ENCODE results near the gene CCT6B.
"Not testable (repeated sequence)": the region's sequence is repeated elsewhere in the genome, so short reads cannot be mapped to it uniquely, and the experiment has no call there.

Gene CCT6B

GRCh38 chr17:34958438-34958837 is 2.8 kb downstream of the CCT6B start:
- Histone ChIP-seq H3K4me3 (ENCODE audit: insufficient read depth, low read length, poor library complexity, severe bottlenecking) (no peak overlapping the region), H3K79me2 (ENCODE audit: insufficient read depth, low read length) (peaks cover 19% of the 10 kb centered on the region), H3K9me3 (ENCODE audit: insufficient read depth, low read length) (no peaks in the 10 kb centered on the region), H3K9ac (ENCODE audit: low read length) (no peak overlapping the region), H3K9me2 (replicated peaks; ENCODE audit: insufficient read depth, low read length) (no peaks in the 10 kb centered on the region), H3K27ac (ENCODE audit: low read depth, low read length) (no peak overlapping the region), H3K4me2 (ENCODE audit: low read depth, low read length, poor library complexity, severe bottlenecking) (no peak overlapping the region), H2AFZ (ENCODE audit: low read depth, low read length, severe bottlenecking) (no peak overlapping the region), H3K36me3 (ENCODE audit: low read length) (peaks cover 3% of the 10 kb centered on the region; the same call in 1 of the 2 replicates), H3K27me3 (ENCODE audit: low read length) (no peaks in the 10 kb centered on the region), H3F3A (ENCODE audit: insufficient read depth) (no peaks in the 10 kb centered on the region), H4K20me1 (ENCODE audit: low read depth, low read length) (no peaks in the 10 kb centered on the region)
- TF ChIP-seq, protein P1, sequence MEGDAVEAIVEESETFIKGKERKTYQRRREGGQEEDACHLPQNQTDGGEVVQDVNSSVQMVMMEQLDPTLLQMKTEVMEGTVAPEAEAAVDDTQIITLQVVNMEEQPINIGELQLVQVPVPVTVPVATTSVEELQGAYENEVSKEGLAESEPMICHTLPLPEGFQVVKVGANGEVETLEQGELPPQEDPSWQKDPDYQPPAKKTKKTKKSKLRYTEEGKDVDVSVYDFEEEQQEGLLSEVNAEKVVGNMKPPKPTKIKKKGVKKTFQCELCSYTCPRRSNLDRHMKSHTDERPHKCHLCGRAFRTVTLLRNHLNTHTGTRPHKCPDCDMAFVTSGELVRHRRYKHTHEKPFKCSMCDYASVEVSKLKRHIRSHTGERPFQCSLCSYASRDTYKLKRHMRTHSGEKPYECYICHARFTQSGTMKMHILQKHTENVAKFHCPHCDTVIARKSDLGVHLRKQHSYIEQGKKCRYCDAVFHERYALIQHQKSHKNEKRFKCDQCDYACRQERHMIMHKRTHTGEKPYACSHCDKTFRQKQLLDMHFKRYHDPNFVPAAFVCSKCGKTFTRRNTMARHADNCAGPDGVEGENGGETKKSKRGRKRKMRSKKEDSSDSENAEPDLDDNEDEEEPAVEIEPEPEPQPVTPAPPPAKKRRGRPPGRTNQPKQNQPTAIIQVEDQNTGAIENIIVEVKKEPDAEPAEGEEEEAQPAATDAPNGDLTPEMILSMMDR (IDR thresholded peaks at IDR 0.05; ENCODE audit: insufficient read depth, low read length, poor library complexity, severe bottlenecking) = no peak
- TF ChIP-seq EZH2phosphoT487 (conservative IDR thresholded peaks at IDR 0.05; ENCODE audit: low read length) = no peak

DNA sequence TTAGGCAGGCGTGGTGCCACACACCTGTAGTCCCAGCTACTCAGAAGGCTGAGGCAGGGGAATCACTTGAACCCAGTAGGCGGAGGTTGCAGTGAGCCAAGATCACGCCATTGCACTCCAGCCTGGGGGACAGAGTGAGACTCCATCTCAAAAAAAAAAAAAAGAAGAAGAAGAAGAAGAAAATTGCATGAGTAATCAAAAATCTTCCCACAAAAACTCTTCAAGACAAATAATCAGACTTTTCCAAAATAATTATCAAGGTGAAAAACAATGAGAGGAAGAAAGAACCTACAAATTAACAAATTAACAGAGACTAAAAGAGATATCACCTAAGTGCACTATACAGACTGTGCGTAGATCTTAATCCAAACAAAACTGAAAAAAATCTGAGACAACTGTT is 10.5 kb downstream of the CCT6B start:
- not testable (repeated sequence) for H3K9me2 ChIP-seq (replicated peaks; ENCODE audit: insufficient read depth, low read length); H3K4me2 ChIP-seq (ENCODE audit: low read depth, low read length, poor library complexity, severe bottlenecking); H3K36me3 ChIP-seq (ENCODE audit: low read length); H2AFZ ChIP-seq (ENCODE audit: low read depth, low read length, severe bottlenecking); H3K9me3 ChIP-seq (ENCODE audit: insufficient read depth, low read length); H3K27ac ChIP-seq (ENCODE audit: low read depth, low read length); H3F3A ChIP-seq (ENCODE audit: insufficient read depth); H3K4me3 ChIP-seq (ENCODE audit: insufficient read depth, low read length, poor library complexity, severe bottlenecking); H3K9ac ChIP-seq (ENCODE audit: low read length); H4K20me1 ChIP-seq (ENCODE audit: low read depth, low read length); H3K79me2 ChIP-seq (ENCODE audit: insufficient read depth, low read length); H3K27me3 ChIP-seq (ENCODE audit: low read length)

DNA sequence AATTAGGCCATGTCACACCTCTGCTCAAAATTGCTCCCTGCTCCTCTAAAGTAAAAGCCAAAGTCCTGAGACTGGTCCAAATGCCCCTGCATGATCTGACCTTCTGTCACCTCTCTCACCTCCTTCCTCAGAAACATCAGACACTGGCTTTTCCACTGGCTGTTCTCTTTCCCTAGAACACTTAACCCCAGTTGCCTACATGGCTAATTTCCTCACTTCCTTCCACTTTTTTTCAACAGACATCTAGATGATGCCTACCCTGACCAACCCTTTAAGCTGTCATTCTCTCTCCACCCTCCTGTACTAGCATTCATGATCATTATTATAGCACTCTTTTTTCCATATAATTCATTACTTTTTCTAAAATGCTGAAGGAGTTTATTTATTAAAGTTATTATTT is 31.0 kb downstream of the CCT6B start:
- H3K4me2 ChIP-seq (ENCODE audit: low read depth, low read length, poor library complexity, severe bottlenecking) = no peak overlapping the region
- H3K9ac ChIP-seq (ENCODE audit: low read length) = no peak overlapping the region
- H3K9me3 ChIP-seq (ENCODE audit: insufficient read depth, low read length) = no peaks in the 10 kb centered on the region
- H3K4me3 ChIP-seq (ENCODE audit: insufficient read depth, low read length, poor library complexity, severe bottlenecking) = no peak overlapping the region
- no peak overlapping the region for H2AFZ ChIP-seq (ENCODE audit: low read depth, low read length, severe bottlenecking)
- H3K9me2 ChIP-seq (replicated peaks; ENCODE audit: insufficient read depth, low read length) = no peaks in the 10 kb centered on the region
- no peaks in the 10 kb centered on the region for H3K79me2 ChIP-seq (ENCODE audit: insufficient read depth, low read length)
- no peaks in the 10 kb centered on the region for H4K20me1 ChIP-seq (ENCODE audit: low read depth, low read length)
- H3F3A ChIP-seq (ENCODE audit: insufficient read depth) = no peaks in the 10 kb centered on the region
- H3K27ac ChIP-seq (ENCODE audit: low read depth, low read length) = no peak overlapping the region
- no peaks in the 10 kb centered on the region for H3K27me3 ChIP-seq (ENCODE audit: low read length)
- H3K36me3 ChIP-seq (ENCODE audit: low read length) = no peaks in the 10 kb centered on the region
- TF ChIP-seq EZH2phosphoT487 (conservative IDR thresholded peaks at IDR 0.05; ENCODE audit: low read length) = no peak
- TF ChIP-seq, protein P1 (IDR thresholded peaks at IDR 0.05; ENCODE audit: insufficient read depth, low read length, poor library complexity, severe bottlenecking) = no peak

DNA sequence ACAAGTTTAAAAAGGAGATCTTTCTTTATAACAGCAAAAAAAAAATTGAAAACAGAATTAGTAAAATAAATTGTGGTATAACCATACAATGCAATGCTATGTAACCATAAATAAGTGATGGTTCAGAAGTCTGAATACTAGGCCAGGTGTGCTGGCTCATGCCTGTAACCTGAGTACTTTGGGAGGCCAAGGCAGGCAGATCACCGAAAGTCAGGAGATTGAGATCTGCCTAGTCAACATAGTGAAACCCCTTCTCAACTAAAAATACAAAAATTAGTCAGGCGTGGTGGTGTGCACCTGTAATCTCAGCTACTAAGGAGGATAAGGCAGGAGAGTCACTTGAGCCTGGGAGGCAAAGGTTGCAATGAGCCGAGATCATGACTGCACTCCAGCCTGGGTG is 34.6 kb downstream of the CCT6B start:
- TF ChIP-seq, protein P1 (IDR thresholded peaks at IDR 0.05; ENCODE audit: insufficient read depth, low read length, poor library complexity, severe bottlenecking) = no peak
- no peak for TF ChIP-seq EZH2phosphoT487 (conservative IDR thresholded peaks at IDR 0.05; ENCODE audit: low read length)
- H3K4me3 ChIP-seq (ENCODE audit: insufficient read depth, low read length, poor library complexity, severe bottlenecking) = no peak overlapping the region

More for the DNA sequence above, 34.6 kb downstream of the CCT6B start:
- Histone ChIP-seq H3K27me3 (ENCODE audit: low read length) (no peaks in the 10 kb centered on the region), H3K9ac (ENCODE audit: low read length) (no peak overlapping the region), H3K36me3 (ENCODE audit: low read length) (no peaks in the 10 kb centered on the region), H3F3A (ENCODE audit: insufficient read depth) (no peaks in the 10 kb centered on the region), H3K79me2 (ENCODE audit: insufficient read depth, low read length) (no peaks in the 10 kb centered on the region), H4K20me1 (ENCODE audit: low read depth, low read length) (no peaks in the 10 kb centered on the region), H3K9me2 (replicated peaks; ENCODE audit: insufficient read depth, low read length) (no peaks in the 10 kb centered on the region), H2AFZ (ENCODE audit: low read depth, low read length, severe bottlenecking) (no peak overlapping the region), H3K4me2 (ENCODE audit: low read depth, low read length, poor library complexity, severe bottlenecking) (no peak overlapping the region), H3K9me3 (ENCODE audit: insufficient read depth, low read length) (no peaks in the 10 kb centered on the region), H3K27ac (ENCODE audit: low read depth, low read length) (no peak overlapping the region)

All from SU-DHL-6 (cell line).